ENCODE data around the gene S100P. TPM values are rescaled to one million over a fixed set of nuclear protein-coding genes. Genes with fewer than 3 reads are reported as not detected.

S100P gene
- total and polyA plus RNA-seq, 2 experiments from 2014 or later = 0.80 TPM; not detected in 1

GRCh38 chr4:6680372-6681034 lies 13.2 kb upstream of the S100P start:
- Histone ChIP-seq H2AFZ (no peak overlapping the region), H3K9me3 (ENCODE audit: low read depth) (no peaks in the 10 kb centered on the region), H3F3A (ENCODE audit: insufficient read depth) (no peaks in the 10 kb centered on the region; the same call in 1 of the 2 replicates), H3K4me2 (ENCODE audit: unreplicated experiment) (no peak overlapping the region), H3K9ac (no peak overlapping the region), H3K9me2 (ENCODE audit: insufficient read depth) (no peaks in the 10 kb centered on the region), H3K36me3 (ENCODE audit: low read depth) (no peaks in the 10 kb centered on the region), H3K4me1 (ENCODE audit: insufficient read depth) (peaks cover 7% of the 10 kb centered on the region), H3K27me3 (replicated peaks; ENCODE audit: insufficient read depth) (no peaks in the 10 kb centered on the region), H3K4me3 (no peak overlapping the region), H3K79me2 (ENCODE audit: insufficient read depth) (peaks cover 24% of the 10 kb centered on the region), H4K20me1 (ENCODE audit: insufficient read depth) (no peaks in the 10 kb centered on the region; the same call in 1 of the 2 replicates), H3K27ac (no peak overlapping the region)
- DNase-seq = no peak
- no peak for TF ChIP-seq EZH2 (IDR thresholded peaks at IDR 0.05; ENCODE audit: insufficient read depth, poor library complexity, severe bottlenecking)
- no peak for TF ChIP-seq EZH2phosphoT487 (IDR thresholded peaks at IDR 0.05; ENCODE audit: insufficient read depth, low read depth)
- in situ Hi-C loops (cut with MboI) = no loop called here
- 72 to 73% methylated on average over 10 of the region's 10 CpGs for WGBS, 2 experiments (ENCODE audit: low coverage in 1 of 2, low lambda C conversion rate in 2 of 2, missing lambda C conversion rate in 2 of 2)

GRCh38 chr4:6681191-6681590 lies 12.5 kb upstream of the S100P start:
- in situ Hi-C loops (cut with MboI) = no loop called here
- 62 to 67% methylated on average over 9 of the region's 9 CpGs for WGBS, 2 experiments (ENCODE audit: low coverage in 1 of 2, low lambda C conversion rate in 2 of 2, missing lambda C conversion rate in 2 of 2)

GRCh38 chr4:6682862-6683590 lies 10.7 kb upstream of the S100P start:
- WGBS, 2 experiments (ENCODE audit: low coverage in 1 of 2, low lambda C conversion rate in 2 of 2, missing lambda C conversion rate in 2 of 2) = 79 to 83% methylated on average over 11 of the region's 11 CpGs
- H3K27ac ChIP-seq = no peak overlapping the region
- no peak overlapping the region for H2AFZ ChIP-seq
- in situ Hi-C loops (cut with MboI) = no loop called here
- TF ChIP-seq EZH2 (IDR thresholded peaks at IDR 0.05; ENCODE audit: insufficient read depth, poor library complexity, severe bottlenecking) = no peak
- no peak for TF ChIP-seq EZH2phosphoT487 (IDR thresholded peaks at IDR 0.05; ENCODE audit: insufficient read depth, low read depth)
- peaks cover under 1% of the 10 kb centered on the region; the same call in 1 of the 2 replicates for H3F3A ChIP-seq (ENCODE audit: insufficient read depth)
- no peaks in the 10 kb centered on the region for H3K79me2 ChIP-seq (ENCODE audit: insufficient read depth)
- H3K9ac ChIP-seq = no peak overlapping the region
- H4K20me1 ChIP-seq (ENCODE audit: insufficient read depth) = no peaks in the 10 kb centered on the region
- no peaks in the 10 kb centered on the region for H3K9me2 ChIP-seq (ENCODE audit: insufficient read depth)
- no peaks in the 10 kb centered on the region for H3K36me3 ChIP-seq (ENCODE audit: low read depth)
- H3K4me3 ChIP-seq = no peak overlapping the region
- H3K4me2 ChIP-seq (ENCODE audit: unreplicated experiment) = no peak overlapping the region
- no peaks in the 10 kb centered on the region for H3K9me3 ChIP-seq (ENCODE audit: low read depth)
- no peaks in the 10 kb centered on the region for H3K4me1 ChIP-seq (ENCODE audit: insufficient read depth)
- no peak for DNase-seq
- H3K27me3 ChIP-seq (replicated peaks; ENCODE audit: insufficient read depth) = no peaks in the 10 kb centered on the region

More at GRCh38 chr4:6681191-6681590, 12.5 kb upstream of the S100P start:
- Histone ChIP-seq H3K36me3 (ENCODE audit: low read depth) (no peaks in the 10 kb centered on the region), H3K27ac (no peak overlapping the region), H3K79me2 (ENCODE audit: insufficient read depth) (peaks cover 17% of the 10 kb centered on the region), H4K20me1 (ENCODE audit: insufficient read depth) (no peaks in the 10 kb centered on the region; the same call in 1 of the 2 replicates), H3K4me3 (no peak overlapping the region), H3K9ac (no peak overlapping the region), H3K9me3 (ENCODE audit: low read depth) (no peaks in the 10 kb centered on the region), H2AFZ (no peak overlapping the region), H3K9me2 (ENCODE audit: insufficient read depth) (no peaks in the 10 kb centered on the region), H3K4me1 (ENCODE audit: insufficient read depth) (0 out of 2 replicates have a peak, but pooled peaks cover under 1% of the 10 kb centered on the region), H3K27me3 (replicated peaks; ENCODE audit: insufficient read depth) (no peaks in the 10 kb centered on the region), H3K4me2 (ENCODE audit: unreplicated experiment) (no peak overlapping the region), H3F3A (ENCODE audit: insufficient read depth) (no peaks in the 10 kb centered on the region; the same call in 1 of the 2 replicates)
- no peak for DNase-seq
- TF ChIP-seq EZH2 (IDR thresholded peaks at IDR 0.05; ENCODE audit: insufficient read depth, poor library complexity, severe bottlenecking) (no peak), EZH2phosphoT487 (IDR thresholded peaks at IDR 0.05; ENCODE audit: insufficient read depth, low read depth) (no peak)

DNA sequence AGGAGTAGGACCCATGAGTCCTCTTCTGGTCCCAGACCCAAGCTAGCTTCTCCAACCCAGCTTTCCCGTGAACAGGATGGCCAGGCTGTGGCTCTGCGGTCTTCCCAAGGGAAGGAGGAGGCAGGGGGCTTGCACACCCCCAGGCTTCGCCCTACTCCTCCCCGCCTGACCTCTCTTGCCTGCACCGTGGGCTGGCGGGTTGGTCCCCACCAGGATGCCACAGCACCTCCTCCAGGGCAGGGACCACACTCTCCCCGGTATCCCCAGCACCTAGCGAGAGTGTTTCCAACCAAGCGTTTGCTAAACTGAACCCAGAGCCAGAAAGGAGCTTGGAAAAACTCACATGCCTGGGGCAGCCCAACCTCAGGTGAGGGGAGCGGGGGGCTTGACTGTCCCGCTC lies 9.0 kb upstream of the S100P start:
- H3K27me3 ChIP-seq (replicated peaks; ENCODE audit: insufficient read depth) = no peaks in the 10 kb centered on the region
- no peaks in the 10 kb centered on the region for H3K36me3 ChIP-seq (ENCODE audit: low read depth)
- H3K9me3 ChIP-seq (ENCODE audit: low read depth) = no peaks in the 10 kb centered on the region
- no peak overlapping the region for H3K4me2 ChIP-seq (ENCODE audit: unreplicated experiment)
- H3K27ac ChIP-seq = no peak overlapping the region
- no peaks in the 10 kb centered on the region for H3K79me2 ChIP-seq (ENCODE audit: insufficient read depth)
- H3K4me1 ChIP-seq (ENCODE audit: insufficient read depth) = peaks cover 9% of the 10 kb centered on the region
- H3F3A ChIP-seq (ENCODE audit: insufficient read depth) = peaks cover 9% of the 10 kb centered on the region
- no peak overlapping the region for H3K9ac ChIP-seq
- DNase-seq = no peak
- H4K20me1 ChIP-seq (ENCODE audit: insufficient read depth) = no peaks in the 10 kb centered on the region
- 70 to 82% methylated on average over 11 of the region's 11 CpGs for WGBS, 2 experiments (ENCODE audit: low coverage in 1 of 2, low lambda C conversion rate in 2 of 2, missing lambda C conversion rate in 2 of 2)
- no peak overlapping the region for H2AFZ ChIP-seq
- in situ Hi-C loops (cut with MboI) = no loop called here
- H3K4me3 ChIP-seq = no peak overlapping the region
- TF ChIP-seq EZH2 (IDR thresholded peaks at IDR 0.05; ENCODE audit: insufficient read depth, poor library complexity, severe bottlenecking) (no peak), EZH2phosphoT487 (IDR thresholded peaks at IDR 0.05; ENCODE audit: insufficient read depth, low read depth) (no peak)
- H3K9me2 ChIP-seq (ENCODE audit: insufficient read depth) = no peaks in the 10 kb centered on the region

All from GM23248 (cell line).